Measurements from ENCODE around the gene TDRD7.

DNA sequence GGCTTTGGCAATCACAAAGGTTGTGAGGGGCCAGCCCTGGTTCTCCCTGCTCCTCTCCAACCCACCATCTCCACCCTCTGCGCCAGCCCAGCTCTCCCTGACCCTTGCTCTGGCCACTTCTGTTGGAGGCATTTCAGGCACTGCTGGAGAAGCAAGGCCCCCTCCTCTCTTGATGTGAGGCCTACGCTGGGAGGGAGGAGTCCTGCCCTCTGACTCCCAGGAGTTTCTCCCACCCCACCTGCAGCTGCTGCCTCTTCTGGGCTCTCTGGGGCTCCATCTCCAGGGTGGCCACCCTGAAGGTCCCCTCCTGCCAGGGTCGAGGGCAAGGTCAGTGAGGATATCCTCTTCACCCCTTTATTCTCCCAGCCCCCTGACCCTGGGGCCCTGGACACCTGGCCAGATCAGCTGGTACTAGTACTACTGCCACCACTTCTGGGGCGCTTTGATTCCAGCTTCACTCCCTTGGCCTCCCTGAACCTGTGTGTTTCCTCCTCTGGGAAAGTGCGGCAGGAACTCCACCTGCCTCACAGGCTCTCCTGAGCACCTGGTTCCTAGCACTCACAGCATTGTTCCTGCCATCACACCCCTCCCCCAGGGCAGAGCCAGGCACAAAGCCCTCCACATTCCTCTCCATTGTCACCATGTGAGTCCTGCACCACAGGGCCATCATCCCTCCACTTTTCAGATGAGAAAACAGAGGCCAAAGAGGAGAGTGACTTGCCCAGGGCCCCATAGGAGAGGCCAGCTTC is 23.8 kb upstream of the TDRD7 start:
- TF ChIP-seq, protein P1, sequence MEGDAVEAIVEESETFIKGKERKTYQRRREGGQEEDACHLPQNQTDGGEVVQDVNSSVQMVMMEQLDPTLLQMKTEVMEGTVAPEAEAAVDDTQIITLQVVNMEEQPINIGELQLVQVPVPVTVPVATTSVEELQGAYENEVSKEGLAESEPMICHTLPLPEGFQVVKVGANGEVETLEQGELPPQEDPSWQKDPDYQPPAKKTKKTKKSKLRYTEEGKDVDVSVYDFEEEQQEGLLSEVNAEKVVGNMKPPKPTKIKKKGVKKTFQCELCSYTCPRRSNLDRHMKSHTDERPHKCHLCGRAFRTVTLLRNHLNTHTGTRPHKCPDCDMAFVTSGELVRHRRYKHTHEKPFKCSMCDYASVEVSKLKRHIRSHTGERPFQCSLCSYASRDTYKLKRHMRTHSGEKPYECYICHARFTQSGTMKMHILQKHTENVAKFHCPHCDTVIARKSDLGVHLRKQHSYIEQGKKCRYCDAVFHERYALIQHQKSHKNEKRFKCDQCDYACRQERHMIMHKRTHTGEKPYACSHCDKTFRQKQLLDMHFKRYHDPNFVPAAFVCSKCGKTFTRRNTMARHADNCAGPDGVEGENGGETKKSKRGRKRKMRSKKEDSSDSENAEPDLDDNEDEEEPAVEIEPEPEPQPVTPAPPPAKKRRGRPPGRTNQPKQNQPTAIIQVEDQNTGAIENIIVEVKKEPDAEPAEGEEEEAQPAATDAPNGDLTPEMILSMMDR (optimal IDR thresholded peaks at IDR 0.05 in 1 of 3, IDR thresholded peaks at IDR 0.05 in 1 of 3, conservative IDR thresholded peaks at IDR 0.05 in 1 of 3; ENCODE audit: extremely low read depth in 1 of 3, insufficient read depth in 2 of 3, low read length in 3 of 3) = no peak
- TF ChIP-seq EZH2 (IDR thresholded peaks at IDR 0.05; ENCODE audit: low read length) = no peak

Measured in keratinocyte (primary cell).